ENCODE results near the gene CFAP221.

GRCh38 chr2:119609337-119609736 lies 65.1 kb downstream of the CFAP221 start:
- no peak for TF ChIP-seq CTCF (IDR thresholded peaks at IDR 0.05)
- TF ChIP-seq POLR2A (IDR thresholded peaks at IDR 0.05) = no peak

Data from body of pancreas (tissue), 4 donors.